HAP-1 (cell line): Measurements from ENCODE around the gene NAT9.
A peak's percentile ranks its signal among the peaks of the same experiment; 100 is the strongest.

Experiments
- DNase-seq, 2 experiments: peaks; one replicate each; pipeline ENCODE4 v3.0.0-alpha.2; 2016 to 2020; ENCODE audit warnings: low spot score in 2 of 2
- H3K27me3 ChIP-seq: fragments of 250-450 bp; sonication (Bioruptor Pico); 2 replicates; pipeline ENCODE4 v1.5.1; 2020; ENCODE audit warnings: low read depth, mild to moderate bottlenecking, moderate library complexity
- H3K36me3 ChIP-seq: fragments of 250-450 bp; sonication (Bioruptor Pico); replicated peaks from 2 replicates; pipeline ENCODE4 v1.5.1; 2020; ENCODE audit warnings: mild to moderate bottlenecking
- H3K4me1 ChIP-seq: fragments of 250-450 bp; sonication (Bioruptor Pico); 2 replicates; pipeline ENCODE4 v1.5.1; 2020; ENCODE audit warnings: mild to moderate bottlenecking
- H3K4me3 ChIP-seq: fragments of 250-450 bp; sonication (Bioruptor Pico); 2 replicates; pipeline ENCODE4 v1.5.1; 2020; ENCODE audit warnings: mild to moderate bottlenecking, moderate library complexity
- H3K9me3 ChIP-seq: fragments of 250-450 bp; sonication (Bioruptor Pico); 2 replicates; pipeline ENCODE4 v1.5.1; 2020; ENCODE audit warnings: mild to moderate bottlenecking, moderate library complexity
- in situ Hi-C: fragments of 300-500 bp; cut with MboI; formaldehyde crosslinking; loops from 3 replicates; pipeline ENCODE4 v1.14.3; 2020; ENCODE audit warnings: low sequenced_read_pairs, inconsistent platforms, mixed read lengths

The NAT9 gene

GRCh38 chr17:74769856-74770497 is 6.2 kb downstream of the NAT9 start:
- in situ Hi-C loops = no loop called here
- no peaks in the 10 kb centered on the region for H3K9me3 ChIP-seq
- H3K4me3 ChIP-seq = no peak overlapping the region
- H3K36me3 ChIP-seq = peaks cover 38% of the 10 kb centered on the region
- H3K27me3 ChIP-seq = no peaks in the 10 kb centered on the region
- no peak for DNase-seq
- H3K4me1 ChIP-seq = no peaks in the 10 kb centered on the region

GRCh38 chr17:74769266-74769855 is 6.8 kb downstream of the NAT9 start:
- Histone ChIP-seq H3K27me3 (no peaks in the 10 kb centered on the region), H3K4me1 (no peaks in the 10 kb centered on the region), H3K9me3 (no peaks in the 10 kb centered on the region), H3K36me3 (peaks cover 38% of the 10 kb centered on the region), H3K4me3 (no peak overlapping the region)
- DNase-seq = no peak
- in situ Hi-C loops = no loop called here

- H3K4me1 ChIP-seq = no peaks in the 10 kb centered on the region
- in situ Hi-C loops = no loop called here
- H3K9me3 ChIP-seq = no peaks in the 10 kb centered on the region
- no peak for DNase-seq
- H3K4me3 ChIP-seq = no peak overlapping the region
- no peaks in the 10 kb centered on the region for H3K27me3 ChIP-seq
- peaks cover 35% of the 10 kb centered on the region for H3K36me3 ChIP-seq
Observed at GRCh38 chr17:74768763-74769114, 7.4 kb downstream of the NAT9 start.

- Histone ChIP-seq H3K27me3 (no peaks in the 10 kb centered on the region), H3K4me3 (no peak overlapping the region), H3K36me3 (peaks cover 30% of the 10 kb centered on the region), H3K9me3 (no peaks in the 10 kb centered on the region), H3K4me1 (no peaks in the 10 kb centered on the region)
- DNase-seq = no peak
- in situ Hi-C loops = no loop called here
Observed at GRCh38 chr17:74768069-74768762, 7.9 kb downstream of the NAT9 start.

GRCh38 chr17:74767111-74767516 is 9.0 kb downstream of the NAT9 start:
- in situ Hi-C loops = no loop called here
- Histone ChIP-seq H3K36me3 (peaks cover 19% of the 10 kb centered on the region), H3K27me3 (no peaks in the 10 kb centered on the region), H3K4me1 (no peaks in the 10 kb centered on the region), H3K9me3 (no peaks in the 10 kb centered on the region), H3K4me3 (no peak overlapping the region)
- DNase-seq = no peak

GRCh38 chr17:74766413-74766812 is 9.7 kb downstream of the NAT9 start:
- Histone ChIP-seq H3K36me3 (peaks cover 12% of the 10 kb centered on the region), H3K9me3 (no peaks in the 10 kb centered on the region), H3K27me3 (no peaks in the 10 kb centered on the region), H3K4me1 (no peaks in the 10 kb centered on the region), H3K4me3 (no peak overlapping the region)
- in situ Hi-C loops = no loop called here
- no peak for DNase-seq

GRCh38 chr17:74764751-74765286 is 11.3 kb downstream of the NAT9 start:
- in situ Hi-C loops = no loop called here

GRCh38 chr17:74763565-74764387 is 12.4 kb downstream of the NAT9 start:
- in situ Hi-C loops = no loop called here
- H3K4me3 ChIP-seq = no peak overlapping the region
- H3K27me3 ChIP-seq = no peaks in the 10 kb centered on the region
- no peaks in the 10 kb centered on the region; the same call in none of the 2 replicates for H3K36me3 ChIP-seq
- no peak for DNase-seq
- H3K4me1 ChIP-seq = peaks cover 10% of the 10 kb centered on the region; the same call in 1 of the 2 replicates
- H3K9me3 ChIP-seq = no peaks in the 10 kb centered on the region

More at GRCh38 chr17:74764751-74765286, 11.3 kb downstream of the NAT9 start:
- no peak for DNase-seq
- no peak overlapping the region for H3K4me3 ChIP-seq
- H3K4me1 ChIP-seq = peaks cover 7% of the 10 kb centered on the region; the same call in 1 of the 2 replicates
- H3K9me3 ChIP-seq = no peaks in the 10 kb centered on the region
- no peaks in the 10 kb centered on the region; the same call in none of the 2 replicates for H3K36me3 ChIP-seq
- no peaks in the 10 kb centered on the region for H3K27me3 ChIP-seq

- in situ Hi-C loops = no loop called here
- Histone ChIP-seq H3K9me3 (no peaks in the 10 kb centered on the region), H3K4me1 (peaks cover 10% of the 10 kb centered on the region), H3K36me3 (no peaks in the 10 kb centered on the region; the same call in 1 of the 2 replicates), H3K4me3 (no peak overlapping the region), H3K27me3 (no peaks in the 10 kb centered on the region)
- no peak for DNase-seq
Observed at GRCh38 chr17:74761931-74762330, 14.2 kb downstream of the NAT9 start.

GRCh38 chr17:74761419-74761818 is 14.7 kb downstream of the NAT9 start:
- no peak for DNase-seq
- H3K27me3 ChIP-seq = no peaks in the 10 kb centered on the region
- H3K36me3 ChIP-seq = no peaks in the 10 kb centered on the region; the same call in 1 of the 2 replicates
- H3K4me1 ChIP-seq = peaks cover 10% of the 10 kb centered on the region
- in situ Hi-C loops = no loop called here
- no peak overlapping the region for H3K4me3 ChIP-seq
- H3K9me3 ChIP-seq = no peaks in the 10 kb centered on the region

GRCh38 chr17:74760404-74761105 is 15.6 kb downstream of the NAT9 start:
- peak in 1 of 2 experiments; percentile 42 for DNase-seq
- H3K9me3 ChIP-seq = no peaks in the 10 kb centered on the region
- peaks cover 10% of the 10 kb centered on the region for H3K4me1 ChIP-seq
- no peaks in the 10 kb centered on the region for H3K27me3 ChIP-seq
- in situ Hi-C loops = no loop called here
- H3K36me3 ChIP-seq = no peaks in the 10 kb centered on the region
- no peak overlapping the region for H3K4me3 ChIP-seq

- in situ Hi-C loops = no loop called here
- no peaks in the 10 kb centered on the region for H3K36me3 ChIP-seq
- DNase-seq = peak; percentile 11 to 53
- peaks cover 10% of the 10 kb centered on the region for H3K4me1 ChIP-seq
- no peak overlapping the region for H3K4me3 ChIP-seq
- H3K27me3 ChIP-seq = no peaks in the 10 kb centered on the region
- no peaks in the 10 kb centered on the region for H3K9me3 ChIP-seq
Observed at GRCh38 chr17:74759941-74760340, 16.2 kb downstream of the NAT9 start.

- no peak overlapping the region for H3K4me3 ChIP-seq
- no peaks in the 10 kb centered on the region for H3K27me3 ChIP-seq
- in situ Hi-C loops = no loop called here
- no peaks in the 10 kb centered on the region for H3K36me3 ChIP-seq
- no peaks in the 10 kb centered on the region for H3K9me3 ChIP-seq
- DNase-seq = no peak
- H3K4me1 ChIP-seq = peaks cover 10% of the 10 kb centered on the region
Observed at GRCh38 chr17:74759243-74759801, 16.8 kb downstream of the NAT9 start.
